ENCODE data around the gene WDFY2.

WDFY2 gene

GRCh38 chr13:51713807-51714206 lies 129.5 kb downstream of the WDFY2 start:
- no peak for DNase-seq (ENCODE audit: low read depth)

GRCh38 chr13:51714663-51715168 lies 130.5 kb downstream of the WDFY2 start:
- DNase-seq (ENCODE audit: low read depth), result no peak

GRCh38 chr13:51715613-51716012 lies 131.4 kb downstream of the WDFY2 start:
- no peak for DNase-seq (ENCODE audit: low read depth)

GRCh38 chr13:51717786-51718398 lies 133.6 kb downstream of the WDFY2 start:
- no peak for DNase-seq (ENCODE audit: low read depth)

GRCh38 chr13:51719394-51719793 lies 135.1 kb downstream of the WDFY2 start:
- DNase-seq (ENCODE audit: low read depth), result no peak

GRCh38 chr13:51721496-51721895 lies 137.2 kb downstream of the WDFY2 start:
- no peak for DNase-seq (ENCODE audit: low read depth)

- no peak for DNase-seq (ENCODE audit: low read depth)
These were observed 139.3 kb downstream of the WDFY2 start for GRCh38 chr13:51723529-51723928.

GRCh38 chr13:51724721-51725120 lies 140.5 kb downstream of the WDFY2 start:
- no peak for DNase-seq (ENCODE audit: low read depth)

- no peak for DNase-seq (ENCODE audit: low read depth)
These were observed 142.4 kb downstream of the WDFY2 start for GRCh38 chr13:51726446-51727193.

GRCh38 chr13:51727634-51728274 lies 143.5 kb downstream of the WDFY2 start:
- no peak for DNase-seq (ENCODE audit: low read depth)

- no peak for DNase-seq (ENCODE audit: low read depth)
These were observed 144.0 kb downstream of the WDFY2 start for GRCh38 chr13:51728275-51728673.

GRCh38 chr13:51728972-51729371 lies 144.7 kb downstream of the WDFY2 start:
- DNase-seq (ENCODE audit: low read depth), result no peak

GRCh38 chr13:51729866-51730553 lies 145.7 kb downstream of the WDFY2 start:
- DNase-seq (ENCODE audit: low read depth), result no peak

GRCh38 chr13:51730927-51731326 lies 146.7 kb downstream of the WDFY2 start:
- no peak for DNase-seq (ENCODE audit: low read depth)

- no peak for DNase-seq (ENCODE audit: low read depth)
These were observed 147.5 kb downstream of the WDFY2 start for GRCh38 chr13:51731759-51732158.

GRCh38 chr13:51733374-51734298 lies 149.4 kb downstream of the WDFY2 start:
- DNase-seq (ENCODE audit: low read depth), result no peak

- DNase-seq (ENCODE audit: low read depth), result no peak
These were observed 150.5 kb downstream of the WDFY2 start for GRCh38 chr13:51734786-51735185.

GRCh38 chr13:51737609-51738008 lies 153.3 kb downstream of the WDFY2 start:
- no peak for DNase-seq (ENCODE audit: low read depth)

- no peak for DNase-seq (ENCODE audit: low read depth)
These were observed 154.1 kb downstream of the WDFY2 start for GRCh38 chr13:51738226-51738905.

- no peak for DNase-seq (ENCODE audit: low read depth)
These were observed 154.9 kb downstream of the WDFY2 start for GRCh38 chr13:51739027-51739764.

All from activated T-cell treated with anti-CD3 and anti-CD28 coated beads for 1 hour (primary cell).